IMR-90 (cell line): ENCODE data around the gene GPR37. TPM values are rescaled to one million over a fixed set of nuclear protein-coding genes. Genes with fewer than 3 reads are reported as not detected.

ENCODE experiments used
- ATAC-seq: fragments of 200-7000 bp; cut with Tn5 transposase; 2 replicates; pipeline ENCODE4 v1.9.1; 2020; ENCODE audit warnings: low read depth, mild to moderate bottlenecking, moderate library complexity
- BruUV-seq: library from RNA; stranded (reverse); fragments of 400-500 nt; replicated peaks from 2 replicates; lab custom pipeline; 2021; lab: Mats Ljungman, UMichigan
- CTCF ChIA-PET: fragments of 300-600 bp; formaldehyde crosslinking; extraction: SDS; loops from one replicate; lab custom pipeline; 2021; ENCODE audit warnings: antibody characterized with exemption; lab: Yijun Ruan, JAX
- POLR2A ChIA-PET: fragments of 300-600 bp; sonication (Branson Sonifier 250); formaldehyde crosslinking; loops from one replicate; lab custom pipeline; 2022; ENCODE audit warnings: antibody characterized with exemption; ENCODE audit not compliant: unreplicated experiment; lab: Charles Lee
- DNase-seq: peaks from one replicate; pipeline ENCODE4 v3.0.0; 2013
- H2AFZ ChIP-seq: replicated peaks from 2 replicates; pipeline ENCODE3; 2013; ENCODE audit warnings: low read length, mild to moderate bottlenecking; ENCODE audit not compliant: poor library complexity
- H2AK5ac ChIP-seq: 2 replicates; pipeline ENCODE4 v1.6.1; 2013; ENCODE audit warnings: low read depth, low read length, inconsistent platforms
- H2AK9ac ChIP-seq: replicated peaks from 2 replicates; pipeline ENCODE3; 2013; ENCODE audit warnings: mild to moderate bottlenecking, low read depth, low read length, moderate library complexity; ENCODE audit not compliant: poor library complexity
- H2BK120ac ChIP-seq: 2 replicates; pipeline ENCODE4 v1.6.1; 2013; ENCODE audit warnings: low read depth, low read length, inconsistent platforms
- H2BK15ac ChIP-seq: 3 replicates; pipeline ENCODE4 v1.6.1; 2013; ENCODE audit warnings: low read depth, low read length, inconsistent platforms
- H2BK20ac ChIP-seq: 2 replicates; pipeline ENCODE4 v1.6.1; 2013; ENCODE audit warnings: low read depth, mild to moderate bottlenecking, inconsistent platforms, low read length, moderate library complexity
- H2BK5ac ChIP-seq: 2 replicates; pipeline ENCODE4 v1.6.1; 2013; ENCODE audit warnings: mild to moderate bottlenecking, low read depth, low read length, inconsistent platforms; ENCODE audit not compliant: poor library complexity, severe bottlenecking
- H3K14ac ChIP-seq: replicated peaks from 2 replicates; pipeline ENCODE4 v1.6.1; 2013; ENCODE audit warnings: low read depth, low read length, inconsistent platforms
- H3K18ac ChIP-seq: 2 replicates; pipeline ENCODE4 v1.6.1; 2013; ENCODE audit warnings: low read depth, low read length, control low read depth
- H3K23ac ChIP-seq: 2 replicates; pipeline ENCODE4 v1.6.1; 2013; ENCODE audit warnings: low read depth, low read length, inconsistent platforms
- H3K27ac ChIP-seq: 2 replicates; pipeline ENCODE4 v1.5.1; 2013; ENCODE audit warnings: mild to moderate bottlenecking, control low read depth, low read length; ENCODE audit not compliant: insufficient read depth
- H3K27me3 ChIP-seq: 2 replicates; pipeline ENCODE4 v1.6.1; 2013; ENCODE audit warnings: low read length; ENCODE audit not compliant: control insufficient read depth, insufficient read depth
- H3K36me3 ChIP-seq: 2 replicates; pipeline ENCODE4 v1.6.1; 2013; ENCODE audit warnings: low read length, mixed read lengths; ENCODE audit not compliant: control insufficient read depth, insufficient read depth
- H3K4ac ChIP-seq: 2 replicates; pipeline ENCODE4 v1.6.1; 2013; ENCODE audit warnings: low read depth, low read length, inconsistent platforms
- H3K4me1 ChIP-seq: 2 replicates; pipeline ENCODE4 v1.6.1; 2013; ENCODE audit warnings: low read length, mixed read lengths; ENCODE audit not compliant: control insufficient read depth, insufficient read depth
- H3K4me2 ChIP-seq: 2 replicates; pipeline ENCODE4 v1.6.1; 2013; ENCODE audit warnings: low read depth, mild to moderate bottlenecking, control low read depth, low read length, moderate library complexity
- H3K4me3 ChIP-seq: 2 replicates; pipeline ENCODE4 v1.5.1; 2013; ENCODE audit warnings: low read depth, mild to moderate bottlenecking, control low read depth, low read length, moderate library complexity; ENCODE audit not compliant: insufficient read depth
- H3K56ac ChIP-seq: 2 replicates; pipeline ENCODE4 v1.6.1; 2013; ENCODE audit warnings: low read length, inconsistent platforms; ENCODE audit not compliant: insufficient read depth; ENCODE audit errors: extremely low read depth
- H3K79me1 ChIP-seq, 2 experiments: 2 replicates each; pipeline ENCODE4 v1.6.1; 2013; ENCODE audit warnings: low read length in 2 of 2, inconsistent platforms in 1 of 2, low read depth in 1 of 2
- H3K9ac ChIP-seq: 2 replicates; pipeline ENCODE4 v1.6.1; 2013; ENCODE audit warnings: low read depth, low read length, control low read depth
- H3K9me1 ChIP-seq: 2 replicates; pipeline ENCODE4 v1.6.1; 2013; ENCODE audit warnings: low read length, inconsistent platforms; ENCODE audit not compliant: insufficient read depth
- H3K9me3 ChIP-seq: 2 replicates; pipeline ENCODE4 v1.6.1; 2013; ENCODE audit warnings: low read length; ENCODE audit not compliant: control insufficient read depth, insufficient read depth
- H4K20me1 ChIP-seq: 2 replicates; pipeline ENCODE4 v1.6.1; 2013; ENCODE audit warnings: low read length, inconsistent platforms; ENCODE audit not compliant: insufficient read depth
- H4K5ac ChIP-seq: 2 replicates; pipeline ENCODE4 v1.6.1; 2013; ENCODE audit warnings: mild to moderate bottlenecking, low read depth, low read length, control low read depth
- H4K8ac ChIP-seq, 2 experiments: 2 replicates each; pipeline ENCODE4 v1.6.1; 2013; ENCODE audit warnings: low read depth in 2 of 2, low read length in 2 of 2, control low read depth in 1 of 2, inconsistent platforms in 1 of 2
- H4K91ac ChIP-seq: 2 replicates; pipeline ENCODE4 v1.6.1; 2013; ENCODE audit warnings: low read depth, low read length, inconsistent platforms; ENCODE audit not compliant: insufficient read depth
- CEBPB ChIP-seq: IDR thresholded peaks from 2 replicates; pipeline ENCODE4 v1.6.1; 2012; ENCODE audit warnings: low read depth, low read length, improper control_type of control experiment
- MXI1 ChIP-seq: IDR thresholded peaks from 2 replicates; pipeline ENCODE4 v1.6.1; 2012; ENCODE audit warnings: low read depth, mild to moderate bottlenecking, low read length, moderate library complexity, borderline replicate concordance
- WGBS, 2 experiments: methylation state at CpG; one replicate each; pipeline versions ENCODE4 v1.1.5 to v1.1.7; 2013; ENCODE audit warnings: missing lambda C conversion rate in 2 of 2; ENCODE audit not compliant: insufficient read length in 1 of 2; ENCODE audit errors: extremely low coverage in 2 of 2; 5-methylcytosine and 5-hydroxymethylcytosine counted together
- dilution Hi-C: fragments of 300-500 bp; cut with HindIII; formaldehyde crosslinking; loops from one replicate; pipeline ENCODE4 v1.14.3; 2018; ENCODE audit warnings: low sequenced_read_pairs; ENCODE audit not compliant: unreplicated experiment
- in situ Hi-C: fragments of 300-500 bp; cut with MboI; formaldehyde crosslinking; loops from 3 replicates; pipeline ENCODE4 v1.14.3; 2019; ENCODE audit warnings: low sequenced_read_pairs, inconsistent platforms, mixed read lengths
- intact Hi-C: fragments of 100-400 bp; cut with micrococcal nuclease; formaldehyde crosslinking; loops from 2 replicates; pipeline ENCODE4 v1.10.0; 2022
- polyA plus RNA-seq, 3 experiments: library from polyadenylated mRNA; depleted of rRNA; stranded (reverse); fragments of >200 nt; gene quantifications; 2 replicates each; pipeline ENCODE4 v1.2.3, GENCODE V29; 2012; ENCODE audit warnings: low replicate concordance in 1 of 3
- total RNA-seq: library from RNA; depleted of rRNA; stranded (reverse); fragments of >200 nt; gene quantifications from 2 replicates; pipeline ENCODE4 v1.2.3, GENCODE V29; 2012

The GPR37 gene
- total and polyA plus RNA-seq, 2 of the 4 experiments (the other 2 are of a cell fraction), result 4.6 to 9.3 TPM

GRCh38 chr7:124702385-124702784, 63.2 kb downstream of the GPR37 start:
- Histone ChIP-seq H3K18ac (no peak overlapping the region), H3K56ac (no peak overlapping the region), H4K20me1 (no peaks in the 10 kb centered on the region), H3K9me3 (no peaks in the 10 kb centered on the region), H3K9ac (no peak overlapping the region), H3K27ac (no peak overlapping the region), H4K91ac (no peak overlapping the region), H2BK120ac (no peak overlapping the region), H2AFZ (no peak overlapping the region), H3K4me3 (no peak overlapping the region), H2BK20ac (no peak overlapping the region; the same call in 1 of the 2 replicates), H3K4me2 (no peak overlapping the region), H4K5ac (no peak overlapping the region), H2AK9ac (no peak overlapping the region), H3K4me1 (no peaks in the 10 kb centered on the region), H2AK5ac (no peak overlapping the region), H4K8ac (no peak overlapping the region), H2BK15ac (no peak overlapping the region), H3K27me3 (no peaks in the 10 kb centered on the region), H3K79me1 (no peaks in the 10 kb centered on the region), H3K23ac (no peak overlapping the region), H3K9me1 (0 out of 2 replicates have a peak, but pooled peaks cover 2% of the 10 kb centered on the region), H3K36me3 (no peaks in the 10 kb centered on the region), H3K4ac (no peak overlapping the region), H2BK5ac (no peak overlapping the region), H3K14ac (no peak overlapping the region)
- intact Hi-C loops (no loop called here), in situ Hi-C loops (no loop called here), dilution Hi-C loops (no loop called here)
- TF ChIP-seq MXI1 (peak; percentile 46; the same call in 1 of the 2 replicates), CEBPB (no peak)
- WGBS, 2 experiments, result no CpG with 5 or more reads among the region's 2 CpGs
- peak; percentile 77 for ATAC-seq
- ChIA-PET POLR2A (no interaction called here), CTCF (no interaction called here)
- peak; percentile 65 for DNase-seq
- BruUV-seq, result no TSS peak
